Right lobe of liver (tissue), 6 donors: ENCODE data around the gene MMS22L. TPM values are rescaled to one million over a fixed set of nuclear protein-coding genes. Genes with fewer than 3 reads are reported as not detected.

Experiments
- ATAC-seq, 4 donors: fragments of 200-7000 bp; cut with Tn5 transposase; one replicate each; pipeline ENCODE4 v1.9.1; 2020; ENCODE audit warnings: mild to moderate bottlenecking in 4 of 4, moderate library complexity in 4 of 4
- DNase-seq, 3 donors: peaks; one replicate each; pipeline ENCODE4 v3.0.0-alpha.2; 2020
- H3K27ac ChIP-seq, 3 donors: fragments of 200-600 bp; one replicate each; pipeline ENCODE4 v1.8.0; 2022
- H3K27me3 ChIP-seq, 2 donors: fragments of 200-600 bp; one replicate each; pipeline ENCODE4 v1.8.0; 2022
- H3K36me3 ChIP-seq, 4 donors: fragments of 200-600 bp; sonication (generic) in 1 of 4; one replicate each; pipeline versions ENCODE4 v1.5.1 to v1.8.0; 2017 to 2022; ENCODE audit warnings: control low read depth in 1 of 4
- H3K4me1 ChIP-seq, 4 donors: fragments of 200-600 bp; sonication (generic) in 1 of 4; one replicate each; pipeline versions ENCODE4 v1.5.1 to v1.8.0; 2017 to 2022; ENCODE audit warnings: control low read depth in 1 of 4
- H3K4me3 ChIP-seq, 3 donors: fragments of 200-600 bp; one replicate each; pipeline ENCODE4 v1.8.0; 2022
- H3K9me3 ChIP-seq, 4 donors: fragments of 200-600 bp; sonication (generic) in 1 of 4; one replicate each; pipeline versions ENCODE4 v1.5.1 to v1.8.0; 2017 to 2022; ENCODE audit warnings: control low read depth in 1 of 4
- POLR2A ChIP-seq: fragments of 450-650 bp; IDR thresholded peaks from one replicate; pipeline ENCODE4 v1.6.1; 2017; ENCODE audit warnings: antibody characterized with exemption, mild to moderate bottlenecking
- WGBS: methylation state at CpG from one replicate; pipeline ENCODE4 v1.1.6; 2018; ENCODE audit warnings: low coverage, low lambda C conversion rate; ENCODE audit not compliant: insufficient coverage; ENCODE audit errors: missing lambda C conversion rate; 5-methylcytosine and 5-hydroxymethylcytosine counted together
- intact Hi-C, 2 donors: fragments of 100-400 bp; cut with DNase I; formaldehyde crosslinking; loops; one replicate each; pipeline versions ENCODE4 v1.11.2 to v1.14.1; 2022
- long read RNA-seq: library from polyadenylated mRNA; unstranded; transcript quantifications from one replicate; pipeline ENCODE4 v2.0.0, GENCODE V29; 2019
- total RNA-seq, 6 experiments: library from RNA; depleted of rRNA in 2 of 6; stranded (reverse); fragments of >200 nt in 2 of 6; fragmentation: NEBNext Ultra II Directional in 3 of 6; extraction: Animal tissue kit (Norgen Biotek cat#: 25700) in 3 of 6; gene quantifications; one replicate each; pipeline versions ENCODE4 v1.1.0 to v1.2.4, GENCODE V29; 2016 to 2023
- TF ChIP-seq, protein P1 (sequence below), 4 donors: fragments of 200-600 bp in 3 of 4; fragments of 450-650 bp in 1 of 4; IDR thresholded peaks; one replicate each; pipeline versions ENCODE4 v1.5.1 to v1.8.0; 2016 to 2022; ENCODE audit warnings: antibody characterized with exemption in 4 of 4, mild to moderate bottlenecking in 2 of 4
- donor health status: DM: no; HTN: yes; CAD: no.
- donor health status: DM: no; HTN: no; CAD: no.
- donor health status: DM: no; HTN: no; CAD: no.
- donor health status: DM: no; HTN: yes; CAD: no.
- donor health status: DM: no; HTN: yes; CAD: no.

MMS22L gene, protein sequence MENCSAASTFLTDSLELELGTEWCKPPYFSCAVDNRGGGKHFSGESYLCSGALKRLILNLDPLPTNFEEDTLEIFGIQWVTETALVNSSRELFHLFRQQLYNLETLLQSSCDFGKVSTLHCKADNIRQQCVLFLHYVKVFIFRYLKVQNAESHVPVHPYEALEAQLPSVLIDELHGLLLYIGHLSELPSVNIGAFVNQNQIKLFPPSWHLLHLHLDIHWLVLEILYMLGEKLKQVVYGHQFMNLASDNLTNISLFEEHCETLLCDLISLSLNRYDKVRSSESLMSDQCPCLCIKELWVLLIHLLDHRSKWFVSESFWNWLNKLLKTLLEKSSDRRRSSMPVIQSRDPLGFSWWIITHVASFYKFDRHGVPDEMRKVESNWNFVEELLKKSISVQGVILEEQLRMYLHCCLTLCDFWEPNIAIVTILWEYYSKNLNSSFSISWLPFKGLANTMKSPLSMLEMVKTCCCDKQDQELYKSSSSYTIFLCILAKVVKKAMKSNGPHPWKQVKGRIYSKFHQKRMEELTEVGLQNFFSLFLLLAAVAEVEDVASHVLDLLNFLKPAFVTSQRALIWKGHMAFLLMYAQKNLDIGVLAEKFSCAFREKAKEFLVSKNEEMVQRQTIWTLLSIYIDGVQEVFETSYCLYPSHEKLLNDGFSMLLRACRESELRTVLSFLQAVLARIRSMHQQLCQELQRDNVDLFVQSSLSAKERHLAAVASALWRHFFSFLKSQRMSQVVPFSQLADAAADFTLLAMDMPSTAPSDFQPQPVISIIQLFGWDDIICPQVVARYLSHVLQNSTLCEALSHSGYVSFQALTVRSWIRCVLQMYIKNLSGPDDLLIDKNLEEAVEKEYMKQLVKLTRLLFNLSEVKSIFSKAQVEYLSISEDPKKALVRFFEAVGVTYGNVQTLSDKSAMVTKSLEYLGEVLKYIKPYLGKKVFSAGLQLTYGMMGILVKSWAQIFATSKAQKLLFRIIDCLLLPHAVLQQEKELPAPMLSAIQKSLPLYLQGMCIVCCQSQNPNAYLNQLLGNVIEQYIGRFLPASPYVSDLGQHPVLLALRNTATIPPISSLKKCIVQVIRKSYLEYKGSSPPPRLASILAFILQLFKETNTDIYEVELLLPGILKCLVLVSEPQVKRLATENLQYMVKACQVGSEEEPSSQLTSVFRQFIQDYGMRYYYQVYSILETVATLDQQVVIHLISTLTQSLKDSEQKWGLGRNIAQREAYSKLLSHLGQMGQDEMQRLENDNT
- 1 to 10 TPM in 5 of 6 experiments, under 1 TPM in 1; 0.79 to 5.4 (median 2.3) TPM for total RNA-seq
- long read RNA-seq: 0 reads

DNA sequence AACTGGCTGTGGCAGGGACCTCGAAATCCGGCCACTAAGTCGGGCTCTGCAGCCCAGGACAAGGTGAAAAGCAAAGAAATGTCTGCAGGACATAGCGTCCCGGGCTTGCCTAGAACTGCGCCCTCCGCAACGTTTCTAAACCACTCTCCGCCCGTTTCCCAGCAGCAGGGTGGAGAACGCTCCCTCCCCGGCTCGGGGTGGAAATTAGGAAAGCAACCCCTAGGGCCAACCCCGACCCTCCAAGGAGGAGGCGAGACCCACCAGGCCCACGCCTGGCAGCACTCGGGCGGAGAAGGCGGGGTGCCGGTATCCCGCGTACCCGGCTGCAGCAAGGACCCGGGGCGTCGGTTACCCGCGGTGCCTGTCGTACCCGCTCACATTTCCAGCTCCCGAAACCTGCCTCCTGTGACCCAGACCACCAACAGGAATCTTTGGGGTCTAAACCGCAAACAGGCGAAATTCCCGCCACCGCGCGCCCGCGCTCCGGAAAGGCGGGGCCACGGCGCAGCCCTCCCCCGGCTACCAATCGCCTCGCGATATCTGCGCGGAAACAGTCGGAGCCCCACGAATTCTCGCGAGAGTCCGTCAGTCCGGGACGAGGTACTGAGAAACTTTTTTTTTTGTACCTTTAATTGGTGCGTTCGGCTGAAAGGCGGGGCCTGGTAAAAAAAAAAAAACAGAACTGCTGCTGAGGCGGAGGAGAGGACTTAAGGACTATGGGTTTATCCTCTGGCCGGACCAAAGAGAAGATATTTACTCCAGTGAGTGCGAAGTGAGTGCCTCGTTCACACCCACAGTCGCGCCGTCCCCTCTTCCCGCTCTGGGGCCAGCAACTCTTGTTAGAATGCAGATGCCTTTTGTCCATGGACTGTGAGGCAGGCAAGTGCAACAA is at the start of gene MMS22L:
Gene MMS22L (minus strand): TSS at position 491 of the 892 bp plus-strand sequence. CDS start 739 bp downstream, outside the sequence.
- H3K4me3 ChIP-seq: peak within 1 kb of the TSS; percentile 80 to 98 (median 96)
- H3K4me1 ChIP-seq: peaks cover 0 to 5% (median 0%) of the 10 kb centered on the region in 4 donors
- TF ChIP-seq POLR2A: no peak
- TF ChIP-seq, protein P1, sequence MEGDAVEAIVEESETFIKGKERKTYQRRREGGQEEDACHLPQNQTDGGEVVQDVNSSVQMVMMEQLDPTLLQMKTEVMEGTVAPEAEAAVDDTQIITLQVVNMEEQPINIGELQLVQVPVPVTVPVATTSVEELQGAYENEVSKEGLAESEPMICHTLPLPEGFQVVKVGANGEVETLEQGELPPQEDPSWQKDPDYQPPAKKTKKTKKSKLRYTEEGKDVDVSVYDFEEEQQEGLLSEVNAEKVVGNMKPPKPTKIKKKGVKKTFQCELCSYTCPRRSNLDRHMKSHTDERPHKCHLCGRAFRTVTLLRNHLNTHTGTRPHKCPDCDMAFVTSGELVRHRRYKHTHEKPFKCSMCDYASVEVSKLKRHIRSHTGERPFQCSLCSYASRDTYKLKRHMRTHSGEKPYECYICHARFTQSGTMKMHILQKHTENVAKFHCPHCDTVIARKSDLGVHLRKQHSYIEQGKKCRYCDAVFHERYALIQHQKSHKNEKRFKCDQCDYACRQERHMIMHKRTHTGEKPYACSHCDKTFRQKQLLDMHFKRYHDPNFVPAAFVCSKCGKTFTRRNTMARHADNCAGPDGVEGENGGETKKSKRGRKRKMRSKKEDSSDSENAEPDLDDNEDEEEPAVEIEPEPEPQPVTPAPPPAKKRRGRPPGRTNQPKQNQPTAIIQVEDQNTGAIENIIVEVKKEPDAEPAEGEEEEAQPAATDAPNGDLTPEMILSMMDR (IDR thresholded peaks at IDR 0.05): no peak
- DNase-seq (peak; percentile 95 to 97 (median 95)), ATAC-seq (peak; percentile 99 to 100 (median 100))
- H3K27me3 ChIP-seq: no peaks in the 10 kb centered on the region
- no peak within 1 kb of the TSS for H3K27ac ChIP-seq
- H3K9me3 ChIP-seq: no peaks in the 10 kb centered on the region
- intact Hi-C loops: no loop called here
- WGBS: 0% methylated on average over 23 of the region's 67 CpGs
- no peaks in the 10 kb centered on the region for H3K36me3 ChIP-seq

DNA sequence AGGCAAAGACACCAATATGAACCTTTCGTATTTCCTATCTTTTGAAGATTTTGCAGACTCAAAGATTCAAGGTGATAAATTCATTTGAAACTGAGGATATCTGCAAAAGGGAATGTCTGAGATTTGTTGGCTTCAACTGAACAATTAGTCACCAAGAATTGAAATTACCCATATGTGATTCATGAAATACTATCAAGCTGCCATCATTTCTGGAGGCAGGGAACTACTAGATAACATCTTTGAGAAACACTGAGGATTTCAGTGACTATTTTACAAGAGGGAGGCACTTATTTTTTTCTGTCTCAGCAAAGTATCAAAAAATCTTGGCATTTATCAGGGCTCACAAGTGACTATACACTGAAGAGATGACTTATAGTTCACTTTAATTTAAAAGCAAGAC is 39.8 kb upstream of the MMS22L start:
- H3K4me3 ChIP-seq: no peak overlapping the region
- TF ChIP-seq POLR2A: no peak
- TF ChIP-seq, protein P1 (IDR thresholded peaks at IDR 0.05): no peak
- no peak overlapping the region for H3K27ac ChIP-seq
- H3K4me1 ChIP-seq: no peaks in the 10 kb centered on the region
- ATAC-seq: no peak
- H3K27me3 ChIP-seq: no peaks in the 10 kb centered on the region
- intact Hi-C loops: no loop called here
- no peaks in the 10 kb centered on the region for H3K36me3 ChIP-seq
- no peak for DNase-seq
- no peaks in the 10 kb centered on the region for H3K9me3 ChIP-seq
- WGBS: 18% methylated on average over 1 of the region's 1 CpG

DNA sequence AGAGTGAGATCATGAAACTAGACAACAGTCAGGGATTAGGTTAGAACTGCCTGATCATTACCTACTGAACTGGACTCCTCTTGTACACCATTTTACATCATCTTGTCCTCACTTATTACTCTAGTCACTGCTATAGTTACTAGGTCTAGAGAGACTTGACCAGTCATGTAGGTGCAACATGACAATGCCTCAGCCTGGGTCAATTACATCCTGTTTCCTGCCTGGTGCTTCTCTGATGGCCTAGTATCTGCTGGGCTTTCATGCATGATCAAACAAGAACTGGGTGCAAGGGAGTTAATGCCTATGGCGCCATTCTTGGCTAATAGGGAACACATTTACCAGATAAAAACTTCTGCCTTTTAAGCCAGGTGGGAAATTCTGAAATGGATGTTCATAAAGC is 39.2 kb upstream of the MMS22L start:
- TF ChIP-seq POLR2A: no peak
- TF ChIP-seq, protein P1 (IDR thresholded peaks at IDR 0.05): no peak
- Histone ChIP-seq H3K27me3 (no peaks in the 10 kb centered on the region), H3K9me3 (no peaks in the 10 kb centered on the region), H3K4me3 (no peak overlapping the region), H3K27ac (no peak overlapping the region), H3K36me3 (no peaks in the 10 kb centered on the region), H3K4me1 (no peaks in the 10 kb centered on the region)
- WGBS: 57% methylated on average over 1 of the region's 1 CpG
- DNase-seq: no peak
- no peak for ATAC-seq
- intact Hi-C loops: no loop called here

DNA sequence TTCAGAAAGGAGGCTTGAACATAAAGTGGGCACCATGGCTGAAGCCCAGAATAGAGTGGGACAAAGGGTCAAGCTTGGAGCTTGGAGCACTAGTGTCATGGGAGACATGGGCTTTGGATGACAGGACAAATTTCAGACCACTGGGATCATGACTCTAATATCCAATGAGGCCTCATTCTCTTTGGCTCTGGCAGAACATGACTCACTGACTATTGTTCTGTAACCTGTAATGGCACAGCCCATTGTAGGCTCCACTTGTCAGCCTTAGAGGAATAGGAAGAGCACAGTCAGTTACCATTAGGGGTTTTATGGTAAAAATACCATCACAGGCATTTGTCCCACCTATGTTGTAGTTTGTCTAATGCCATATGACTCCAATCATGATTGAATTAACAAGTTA is 34.0 kb upstream of the MMS22L start:
- H3K27me3 ChIP-seq: no peaks in the 10 kb centered on the region
- TF ChIP-seq, protein P1 (IDR thresholded peaks at IDR 0.05): no peak
- no peak for TF ChIP-seq POLR2A
- no peaks in the 10 kb centered on the region for H3K36me3 ChIP-seq
- ATAC-seq: no peak
- H3K27ac ChIP-seq: no peak overlapping the region
- no peaks in the 10 kb centered on the region for H3K9me3 ChIP-seq
- intact Hi-C loops: no loop called here
- no peak for DNase-seq
- H3K4me3 ChIP-seq: no peak overlapping the region
- no peaks in the 10 kb centered on the region for H3K4me1 ChIP-seq
